ENCODE measurements around the gene RPS29. TPM values are rescaled to one million over a fixed set of nuclear protein-coding genes. Genes with fewer than 3 reads are reported as not detected.
A peak's percentile ranks its signal among the peaks of the same experiment; 100 is the strongest.

Gene RPS29
- total RNA-seq, 2 experiments from 2014 or later = 3,356 to 3,996 TPM

- no peaks in the 10 kb centered on the region for H3K27me3 ChIP-seq (ENCODE audit: control insufficient read depth in 1 of 2, insufficient read depth in 2 of 2, low read length in 2 of 2)
- Mint-ChIP-seq H3K4me3 (peak within 1 kb of the TSS; percentile 97), H3K9me3 (no peaks in the 10 kb centered on the region), H3K4me1 (ENCODE audit: low read depth) (peaks cover 43% of the 10 kb centered on the region), H3K36me3 (ENCODE audit: low read depth) (peaks cover 26% of the 10 kb centered on the region), H3K27ac (peak within 1 kb of the TSS; percentile 98), H3K27me3 (no peaks in the 10 kb centered on the region)
- H3K27ac ChIP-seq (ENCODE audit: low read depth in 1 of 2, low read length in 2 of 2) = peak within 1 kb of the TSS; percentile 91 to 95
- no peak for TF ChIP-seq CTCF (IDR thresholded peaks at IDR 0.05)
- intact Hi-C loops (cut with DNase I, micrococcal nuclease) = loop anchor here (1.0 to 5.0 kb wide), 4 partner anchors 12 to 169 kb away; partner anchors contain the start of genes MGAT2 (in 2 of the 2), RPL36AL (in 2 of the 2), KLHDC2 (in 1 of the 2) and RPS29 (in 1 of the 2)
- CTCF ChIA-PET = interaction anchor here (0.7 to 3.4 kb wide), 5 partner anchors 11 to 263 kb away, joined by 3 to 43 read pairs (median 11); partner anchors contain the start of genes MGAT2, RPL36AL and RPS29
- DNase-seq = peak; percentile 72 to 91 (median 84)
- POLR2A ChIA-PET = interaction anchor here (0.6 to 8.5 kb wide), 14 partner anchors 9 to 713 kb away, joined by 3 to 141 read pairs (median 8); partner anchors contain the start of genes DMAC2L, DNAAF2, KLHDC2 and L2HGDH
- ATAC-seq (ENCODE audit: poor library complexity) = peak; percentile 75
- H3K9me3 ChIP-seq (ENCODE audit: control insufficient read depth in 1 of 2, insufficient read depth in 1 of 2, low read length in 2 of 2) = no peaks in the 10 kb centered on the region
- peak within 1 kb of the TSS; percentile 98 for H3K4me3 ChIP-seq (ENCODE audit: low read length)
- peaks cover 2% of the 10 kb centered on the region for H3K36me3 ChIP-seq (ENCODE audit: insufficient read depth, low read length)
- peaks cover 13% of the 10 kb centered on the region for H3K4me1 ChIP-seq (ENCODE audit: insufficient read depth, low read length)
Observed at GRCh38 chr14:49598485-49599300, 12.5 kb upstream of the RPS29 start, which contains the start of gene LRR1. TSS of gene LRR1 (plus strand) at chr14:49598940. CDS start at chr14:49599021, 81 bp downstream.

- CTCF ChIA-PET = interaction anchor here (0.7 to 3.4 kb wide), 5 partner anchors 11 to 263 kb away, joined by 3 to 43 read pairs (median 11); partner anchors contain the start of genes MGAT2, RPL36AL and RPS29
- H3K27ac ChIP-seq (ENCODE audit: low read depth in 1 of 2, low read length in 2 of 2) = peak overlapping the region; percentile 91 to 95
- DNase-seq (no peak), ATAC-seq (ENCODE audit: poor library complexity) (peak; percentile 13)
- peaks cover 1% of the 10 kb centered on the region for H3K36me3 ChIP-seq (ENCODE audit: insufficient read depth, low read length)
- no peaks in the 10 kb centered on the region for H3K9me3 ChIP-seq (ENCODE audit: control insufficient read depth in 1 of 2, insufficient read depth in 1 of 2, low read length in 2 of 2)
- POLR2A ChIA-PET = interaction anchor here (0.6 to 8.5 kb wide), 11 partner anchors 9 to 714 kb away, joined by 3 to 141 read pairs (median 12); partner anchors contain the start of genes DMAC2L, DNAAF2, KLHDC2 and L2HGDH
- intact Hi-C loops (cut with DNase I, micrococcal nuclease) = loop anchor here (1.0 to 5.0 kb wide), 4 partner anchors 12 to 169 kb away; partner anchors contain the start of genes MGAT2 (in 2 of the 2), RPL36AL (in 2 of the 2), KLHDC2 (in 1 of the 2) and RPS29 (in 1 of the 2)
- peak overlapping the region; percentile 97 for H3K4me3 Mint-ChIP-seq
- H3K27me3 Mint-ChIP-seq = no peaks in the 10 kb centered on the region
- H3K4me1 Mint-ChIP-seq (ENCODE audit: low read depth) = peaks cover 43% of the 10 kb centered on the region
- H3K4me1 ChIP-seq (ENCODE audit: insufficient read depth, low read length) = peaks cover 13% of the 10 kb centered on the region
- TF ChIP-seq CTCF (IDR thresholded peaks at IDR 0.05) = no peak
- H3K27me3 ChIP-seq (ENCODE audit: control insufficient read depth in 1 of 2, insufficient read depth in 2 of 2, low read length in 2 of 2) = no peaks in the 10 kb centered on the region
- peak overlapping the region; percentile 98 for H3K4me3 ChIP-seq (ENCODE audit: low read length)
- no peaks in the 10 kb centered on the region for H3K9me3 Mint-ChIP-seq
- H3K36me3 Mint-ChIP-seq (ENCODE audit: low read depth) = peaks cover 25% of the 10 kb centered on the region
- peak overlapping the region; percentile 98 for H3K27ac Mint-ChIP-seq
Observed at GRCh38 chr14:49598189-49598484, 12.0 kb upstream of the RPS29 start.

- intact Hi-C loops (cut with DNase I, micrococcal nuclease) = loop anchor here in 1 of 2 experiments (5.0 kb wide), 1 partner anchor 173 kb away; the partner anchor contains the start of gene KLHDC2
- POLR2A ChIA-PET = interaction anchor here (0.9 to 2.0 kb wide), 4 partner anchors 8 to 173 kb away, joined by 3 to 9 read pairs (median 4); partner anchors contain the start of genes MGAT2, RPL36AL and RPS29
Observed at GRCh38 chr14:49594347-49595091, 8.3 kb upstream of the RPS29 start.

More at GRCh38 chr14:49594347-49595091, 8.3 kb upstream of the RPS29 start:
- no peaks in the 10 kb centered on the region for H3K9me3 ChIP-seq (ENCODE audit: control insufficient read depth in 1 of 2, insufficient read depth in 1 of 2, low read length in 2 of 2)
- peaks cover 9% of the 10 kb centered on the region for H3K4me1 ChIP-seq (ENCODE audit: insufficient read depth, low read length)
- H3K36me3 ChIP-seq (ENCODE audit: insufficient read depth, low read length) = no peaks in the 10 kb centered on the region
- no peaks in the 10 kb centered on the region for H3K27me3 ChIP-seq (ENCODE audit: control insufficient read depth in 1 of 2, insufficient read depth in 2 of 2, low read length in 2 of 2)
- Mint-ChIP-seq H3K4me3 (peak overlapping the region; percentile 20), H3K36me3 (ENCODE audit: low read depth) (peaks cover 17% of the 10 kb centered on the region), H3K27me3 (no peaks in the 10 kb centered on the region), H3K9me3 (no peaks in the 10 kb centered on the region), H3K4me1 (ENCODE audit: low read depth) (peaks cover 25% of the 10 kb centered on the region), H3K27ac (peak overlapping the region; percentile 3)
- ATAC-seq (ENCODE audit: poor library complexity) (no peak), DNase-seq (no peak)
- no peak for TF ChIP-seq CTCF (IDR thresholded peaks at IDR 0.05)
- no peak overlapping the region for H3K27ac ChIP-seq (ENCODE audit: low read depth in 1 of 2, low read length in 2 of 2)
- CTCF ChIA-PET = interaction anchor here (1.3 to 2.1 kb wide), 3 partner anchors 8 to 39 kb away, joined by 5 to 16 read pairs (median 5); partner anchors contain the start of gene RPS29
- H3K4me3 ChIP-seq (ENCODE audit: low read length) = no peak overlapping the region

All from CD4-positive, alpha-beta T cell (primary cell).